Activated CD4-positive, alpha-beta T cell treated with anti-CD3 and anti-CD28 coated beads for 36 hours (primary cell): ENCODE data around the gene PAX7. TPM values are rescaled to one million over a fixed set of nuclear protein-coding genes. Genes with fewer than 3 reads are reported as not detected.
"Not testable (repeated sequence)": the region's sequence is repeated elsewhere in the genome, so short reads cannot be mapped to it uniquely, and the experiment has no call there.

Source experiments
- ATAC-seq: fragments of 200-7000 bp; cut with Tn5 transposase; one replicate; pipeline ENCODE4 v1.10.0; 2021; ENCODE audit warnings: mild to moderate bottlenecking, moderate library complexity
- CTCF ChIA-PET: fragments of 350-600 bp; sonication (Branson Sonifier 250); formaldehyde crosslinking; loops from one replicate; lab custom pipeline; 2021; ENCODE audit warnings: antibody characterized with exemption; lab: Charles Lee
- POLR2A ChIA-PET: fragments of 350-600 bp; sonication (Branson Sonifier 250); formaldehyde crosslinking; loops from one replicate; lab custom pipeline; 2021; ENCODE audit warnings: antibody characterized with exemption, inconsistent platforms; lab: Charles Lee
- DNase-seq: peaks from one replicate; pipeline ENCODE4 v3.0.0-alpha.2; 2020
- H3K27ac Mint-ChIP-seq: one replicate; pipeline ENCODE4 v1.8.0; 2021; ENCODE audit warnings: mixed read lengths
- H3K27me3 Mint-ChIP-seq: one replicate; pipeline ENCODE4 v1.8.0; 2021; ENCODE audit warnings: mixed read lengths
- H3K36me3 Mint-ChIP-seq: one replicate; pipeline ENCODE4 v1.8.0; 2021; ENCODE audit warnings: low read depth, mixed read lengths
- H3K4me1 Mint-ChIP-seq: one replicate; pipeline ENCODE4 v1.8.0; 2021; ENCODE audit warnings: mixed read lengths
- H3K4me3 Mint-ChIP-seq: one replicate; pipeline ENCODE4 v1.8.0; 2021; ENCODE audit warnings: mild to moderate bottlenecking, moderate library complexity, mixed read lengths
- H3K9me3 Mint-ChIP-seq: one replicate; pipeline ENCODE4 v1.8.0; 2021; ENCODE audit warnings: low read depth, mixed read lengths
- intact Hi-C, 2 experiments: fragments of 100-400 bp; cut with DNase I in 1 of 2; cut with micrococcal nuclease in 1 of 2; formaldehyde crosslinking; loops; one replicate each; pipeline versions ENCODE4 v1.14.2 to v1.15.1; 2022 to 2024; cut with DNase I, micrococcal nuclease
- total RNA-seq, 2 experiments: library from RNA; stranded (reverse); gene quantifications; one replicate each; pipeline ENCODE4 v1.2.3, GENCODE V29; 2021

PAX7 gene
- total RNA-seq, 2 experiments from 2014 or later, result not detected

- ATAC-seq, result no peak
Measured at GRCh38 chr1:18691648-18692047, 61.0 kb downstream of the PAX7 start.

DNA sequence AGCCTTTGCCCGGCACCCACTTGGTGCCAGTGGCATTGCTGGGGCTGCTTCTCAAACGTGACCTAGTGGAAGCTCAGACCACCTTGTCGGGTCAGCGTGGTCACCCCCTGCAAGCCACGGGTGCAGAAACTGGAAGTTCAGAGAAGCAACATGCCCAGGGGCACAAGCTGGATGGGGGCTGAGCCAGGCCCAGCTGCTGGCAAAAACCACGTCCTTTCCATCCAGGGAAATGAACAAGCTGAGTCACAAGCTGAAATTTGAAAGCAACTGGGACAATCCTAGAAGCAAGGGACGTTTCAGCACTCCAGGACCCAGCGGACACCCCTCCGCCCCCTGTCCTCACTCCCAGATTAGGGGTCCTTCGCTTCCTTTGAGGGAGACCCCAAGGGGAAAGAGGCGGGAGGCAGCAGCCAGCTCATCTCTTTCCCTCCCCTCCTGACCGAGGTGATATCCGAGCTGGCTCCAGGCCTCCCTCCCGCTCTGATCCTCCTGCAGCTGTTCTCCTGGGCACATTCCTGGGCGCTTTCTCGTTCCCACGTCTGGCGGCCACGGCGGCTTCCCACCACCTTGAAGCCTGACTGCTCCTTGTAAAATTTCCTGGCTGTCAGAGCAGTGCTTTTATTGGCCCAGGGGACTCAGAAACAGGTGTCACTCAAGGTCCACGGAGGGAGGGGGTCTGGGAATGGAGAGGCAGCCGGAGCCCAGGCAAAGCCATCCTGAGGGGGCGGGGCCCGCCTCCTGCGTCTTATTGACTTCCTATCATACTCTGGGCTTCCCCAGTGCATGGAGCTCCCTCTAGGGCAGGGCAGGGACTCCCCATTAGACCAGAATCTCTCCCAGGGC is 62.8 kb downstream of the PAX7 start:
- ChIA-PET CTCF (no interaction called here), POLR2A (no interaction called here)
- H3K36me3 Mint-ChIP-seq, result no peaks in the 10 kb centered on the region
- DNase-seq, result no peak
- no peak overlapping the region for H3K4me3 Mint-ChIP-seq
- no peak overlapping the region for H3K27ac Mint-ChIP-seq
- no peaks in the 10 kb centered on the region for H3K9me3 Mint-ChIP-seq
- no peaks in the 10 kb centered on the region for H3K4me1 Mint-ChIP-seq
- H3K27me3 Mint-ChIP-seq, result peaks cover 25% of the 10 kb centered on the region
- intact Hi-C loops, result no loop called here
- ATAC-seq, result no peak

More at GRCh38 chr1:18691648-18692047, 61.0 kb downstream of the PAX7 start:
- intact Hi-C loops, result no loop called here
- POLR2A ChIA-PET, result no interaction called here
- Mint-ChIP-seq H3K4me3 (no peak overlapping the region), H3K4me1 (no peaks in the 10 kb centered on the region), H3K9me3 (no peaks in the 10 kb centered on the region), H3K36me3 (no peaks in the 10 kb centered on the region), H3K27me3 (peaks cover 16% of the 10 kb centered on the region), H3K27ac (no peak overlapping the region)
- DNase-seq, result no peak
- CTCF ChIA-PET, result interaction anchor here (1.3 kb wide), 1 partner anchor 94 kb away, joined by 3 read pairs; no protein-coding TSS in a partner anchor

DNA sequence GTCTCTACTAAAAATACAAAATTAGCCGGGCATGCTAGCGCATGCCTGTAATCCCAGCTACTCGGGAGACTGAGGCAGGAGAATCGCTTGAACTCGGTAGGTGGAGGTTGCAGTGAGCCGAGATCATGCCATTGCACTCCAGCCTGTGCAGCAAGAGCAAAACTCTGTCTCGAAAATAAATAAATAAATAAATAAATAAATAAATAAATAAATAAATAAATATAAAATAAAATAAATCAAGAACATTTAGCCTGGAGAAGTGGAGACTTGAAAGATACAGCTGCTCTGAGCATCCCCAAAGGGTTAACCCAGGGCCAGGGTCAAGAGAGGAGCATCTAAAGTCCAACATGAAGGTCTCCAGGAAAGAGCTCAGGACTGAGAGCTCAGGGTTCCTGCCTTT is 63.6 kb downstream of the PAX7 start:
- intact Hi-C loops, POLR2A ChIA-PET, H3K4me1 Mint-ChIP-seq, CTCF ChIA-PET, H3K36me3 Mint-ChIP-seq, H3K9me3 Mint-ChIP-seq, H3K4me3 Mint-ChIP-seq, DNase-seq, H3K27ac Mint-ChIP-seq, ATAC-seq: not testable (repeated sequence)
- H3K27me3 Mint-ChIP-seq, result peaks cover 29% of the 10 kb centered on the region

DNA sequence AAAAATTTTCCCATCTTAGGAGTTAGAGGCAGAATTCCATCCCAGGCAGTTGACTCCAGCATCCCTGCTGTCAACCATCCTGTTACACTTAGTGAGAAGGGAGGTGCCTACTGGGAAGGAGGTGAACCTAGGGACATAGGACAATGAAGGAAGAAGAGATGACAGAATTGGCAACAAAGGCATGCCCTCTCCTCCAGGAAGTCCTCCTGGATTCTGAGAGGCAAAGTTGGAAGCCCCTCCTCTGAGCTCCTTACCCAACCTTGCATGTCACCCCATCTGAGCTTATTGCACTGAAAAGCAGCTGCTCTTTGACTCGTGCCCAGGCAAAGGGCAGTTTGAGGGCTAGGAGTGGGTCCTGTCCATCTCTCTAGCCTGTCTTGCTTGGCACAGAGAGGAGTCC is 66.9 kb downstream of the PAX7 start:
- Mint-ChIP-seq H3K36me3 (no peaks in the 10 kb centered on the region), H3K4me3 (no peak overlapping the region), H3K4me1 (no peaks in the 10 kb centered on the region), H3K27me3 (peaks cover 27% of the 10 kb centered on the region), H3K27ac (no peak overlapping the region), H3K9me3 (no peaks in the 10 kb centered on the region)
- ATAC-seq, result no peak
- DNase-seq, result no peak
- intact Hi-C loops, result no loop called here
- ChIA-PET POLR2A (no interaction called here), CTCF (no interaction called here)

GRCh38 chr1:18700530-18700929 is 69.9 kb downstream of the PAX7 start:
- Mint-ChIP-seq H3K27ac (no peak overlapping the region), H3K27me3 (peaks cover 32% of the 10 kb centered on the region), H3K4me3 (no peak overlapping the region), H3K9me3 (no peaks in the 10 kb centered on the region), H3K4me1 (no peaks in the 10 kb centered on the region), H3K36me3 (no peaks in the 10 kb centered on the region)
- CTCF ChIA-PET, result no interaction called here
- intact Hi-C loops, result no loop called here
- no peak for ATAC-seq
- POLR2A ChIA-PET, result no interaction called here
- no peak for DNase-seq

DNA sequence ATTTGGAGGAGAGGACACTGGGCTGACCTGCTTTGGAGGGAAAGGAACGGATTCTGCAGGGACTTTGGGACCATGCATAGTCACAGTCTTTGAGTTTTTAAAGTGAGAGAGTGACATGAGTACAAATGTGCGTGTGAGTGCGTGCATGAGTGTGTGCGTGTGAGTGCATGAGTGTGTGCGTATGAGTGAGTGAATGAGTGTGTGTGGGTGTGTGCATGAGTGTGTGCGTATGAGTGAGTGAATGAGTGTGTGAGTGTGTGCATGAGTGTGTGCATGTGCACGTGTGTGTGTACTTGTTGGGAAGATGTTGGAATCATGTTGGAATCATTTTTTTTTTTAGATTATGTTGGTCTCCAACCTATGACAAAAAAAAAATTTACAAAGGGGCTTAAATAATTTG is 70.5 kb downstream of the PAX7 start:
- no peak for DNase-seq
- peaks cover 32% of the 10 kb centered on the region for H3K27me3 Mint-ChIP-seq
- intact Hi-C loops, result no loop called here
- H3K36me3 Mint-ChIP-seq, result no peaks in the 10 kb centered on the region
- no peaks in the 10 kb centered on the region for H3K9me3 Mint-ChIP-seq
- POLR2A ChIA-PET, result no interaction called here
- no peaks in the 10 kb centered on the region for H3K4me1 Mint-ChIP-seq
- H3K27ac Mint-ChIP-seq, result no peak overlapping the region
- CTCF ChIA-PET, result no interaction called here
- H3K4me3 Mint-ChIP-seq, result no peak overlapping the region
- ATAC-seq, result no peak

GRCh38 chr1:18703041-18703621 is 72.5 kb downstream of the PAX7 start:
- CTCF ChIA-PET, result no interaction called here
- Mint-ChIP-seq H3K9me3 (no peaks in the 10 kb centered on the region), H3K4me1 (no peaks in the 10 kb centered on the region), H3K27me3 (peaks cover 21% of the 10 kb centered on the region), H3K27ac (no peak overlapping the region), H3K36me3 (no peaks in the 10 kb centered on the region), H3K4me3 (no peak overlapping the region)
- ATAC-seq, result no peak
- POLR2A ChIA-PET, result no interaction called here
- intact Hi-C loops, result no loop called here
- DNase-seq, result no peak

DNA sequence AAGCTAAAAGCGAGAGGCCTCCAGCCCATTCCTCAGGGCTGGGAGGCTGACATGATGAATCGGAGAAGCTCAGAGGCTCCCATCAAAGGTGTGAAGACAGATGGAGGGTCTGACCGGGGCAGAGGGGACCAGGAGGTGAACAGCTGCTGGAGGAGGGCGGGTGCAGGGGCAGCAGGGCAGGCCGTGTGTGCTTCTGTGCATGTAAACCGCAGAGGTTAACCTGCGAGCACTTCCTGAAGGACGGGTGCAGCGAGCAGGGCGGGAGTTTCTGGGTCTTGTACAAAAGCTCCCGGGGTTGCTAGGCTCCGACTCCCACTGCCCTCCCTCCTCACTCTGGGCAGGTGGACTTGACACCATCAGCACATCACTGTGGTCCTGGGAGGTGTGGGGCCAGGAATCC is 75.2 kb downstream of the PAX7 start:
- Mint-ChIP-seq H3K4me1 (no peaks in the 10 kb centered on the region), H3K27me3 (peaks cover 22% of the 10 kb centered on the region), H3K4me3 (no peak overlapping the region), H3K27ac (no peak overlapping the region), H3K9me3 (no peaks in the 10 kb centered on the region), H3K36me3 (no peaks in the 10 kb centered on the region)
- POLR2A ChIA-PET, result no interaction called here
- no peak for ATAC-seq
- intact Hi-C loops, result no loop called here
- CTCF ChIA-PET, result interaction anchor here (0.5 kb wide), 1 partner anchor 142 kb away, joined by 3 read pairs; no protein-coding TSS in a partner anchor
- no peak for DNase-seq

GRCh38 chr1:18707696-18708257 is 77.1 kb downstream of the PAX7 start:
- Mint-ChIP-seq H3K4me3 (no peak overlapping the region), H3K4me1 (no peaks in the 10 kb centered on the region), H3K27me3 (peaks cover 23% of the 10 kb centered on the region), H3K9me3 (no peaks in the 10 kb centered on the region), H3K36me3 (no peaks in the 10 kb centered on the region), H3K27ac (no peak overlapping the region)
- intact Hi-C loops, result no loop called here
- POLR2A ChIA-PET, result no interaction called here
- CTCF ChIA-PET, result no interaction called here
- ATAC-seq (peak; percentile 51), DNase-seq (no peak)

- CTCF ChIA-PET, result no interaction called here
- intact Hi-C loops, result no loop called here
- no peak for DNase-seq
Measured at GRCh38 chr1:18710002-18710401, 79.4 kb downstream of the PAX7 start.

GRCh38 chr1:18711003-18711402 is 80.4 kb downstream of the PAX7 start:
- ATAC-seq (no peak), DNase-seq (no peak)
- Mint-ChIP-seq H3K36me3 (no peaks in the 10 kb centered on the region), H3K4me1 (no peaks in the 10 kb centered on the region), H3K27ac (no peak overlapping the region), H3K27me3 (peaks cover 35% of the 10 kb centered on the region), H3K9me3 (no peaks in the 10 kb centered on the region), H3K4me3 (no peak overlapping the region)
- intact Hi-C loops, result no loop called here
- POLR2A ChIA-PET, result no interaction called here
- CTCF ChIA-PET, result interaction anchor here (0.7 kb wide), 1 partner anchor 1620 kb away, joined by 3 read pairs; no protein-coding TSS in a partner anchor

More at GRCh38 chr1:18710002-18710401, 79.4 kb downstream of the PAX7 start:
- Mint-ChIP-seq H3K4me1 (no peaks in the 10 kb centered on the region), H3K36me3 (no peaks in the 10 kb centered on the region), H3K4me3 (no peak overlapping the region), H3K9me3 (no peaks in the 10 kb centered on the region), H3K27me3 (peaks cover 31% of the 10 kb centered on the region), H3K27ac (no peak overlapping the region)
- POLR2A ChIA-PET, result no interaction called here
- no peak for ATAC-seq
